T-helper 22 cell (primary cell): ENCODE data around the gene ACADL.

Source experiments
- DNase-seq: peaks from one replicate; pipeline ENCODE4 v3.0.0-alpha.2; 2020; ENCODE audit warnings: low read depth

Gene ACADL

DNA sequence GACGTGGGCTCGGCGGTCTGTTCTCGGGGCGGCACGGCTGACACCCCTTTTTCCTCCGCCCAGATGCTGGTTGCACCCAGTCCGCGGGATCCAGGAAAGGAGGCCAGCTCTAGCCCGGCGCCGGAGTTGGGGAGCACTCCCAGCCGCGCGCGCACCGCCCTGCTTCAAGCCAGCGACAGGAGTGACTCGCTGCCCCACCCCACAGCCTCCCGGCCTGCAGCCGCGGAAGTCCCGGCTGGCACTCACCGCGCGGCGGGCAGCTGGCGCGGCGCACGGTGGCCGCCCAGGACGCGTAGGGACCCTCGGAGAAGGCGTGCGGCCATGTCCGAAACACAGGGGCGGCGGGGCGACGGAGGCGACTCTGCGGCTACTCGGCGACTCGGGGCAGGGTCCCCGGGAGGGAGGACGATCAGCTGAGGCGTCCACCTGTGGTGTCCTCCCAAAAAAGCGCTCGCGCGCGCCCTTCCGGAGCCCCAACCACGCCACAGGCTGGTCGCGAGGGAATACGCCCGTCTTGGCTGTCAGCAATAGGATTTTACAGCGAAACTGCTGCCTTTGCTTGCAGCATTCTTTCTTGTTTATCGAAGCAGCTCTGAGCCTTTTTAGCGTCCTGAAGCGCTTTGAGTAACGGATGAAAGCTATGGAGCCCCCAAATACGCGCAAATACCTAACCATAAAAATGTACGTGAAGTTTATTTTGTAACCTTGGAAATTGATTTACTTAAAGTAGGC lies at the start of gene ACADL:
ACADL (minus strand) TSS at position 507 of the 732 bp plus-strand sequence; CDS start at position 323, 184 bp downstream.
- no peak for DNase-seq

DNA sequence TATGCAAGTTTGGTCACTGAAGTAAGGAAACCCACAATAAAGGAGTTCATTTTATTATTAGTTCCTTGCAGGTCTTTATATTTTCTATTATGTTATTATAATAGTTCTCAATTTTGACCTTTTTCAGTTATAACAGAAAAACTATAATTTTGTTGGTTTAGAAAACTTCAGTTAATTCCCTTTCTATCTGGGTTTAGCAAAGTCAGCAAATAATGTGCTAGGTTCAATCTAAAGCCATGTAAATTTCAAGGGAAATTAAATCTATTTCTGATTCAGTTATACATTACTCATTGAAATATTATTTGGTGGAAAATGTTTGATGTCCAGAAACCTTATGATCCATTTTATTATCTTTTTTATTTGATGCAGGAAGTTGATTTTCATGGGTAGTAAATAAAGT lies 46.1 kb upstream of the ACADL start:
- DNase-seq = no peak

DNA sequence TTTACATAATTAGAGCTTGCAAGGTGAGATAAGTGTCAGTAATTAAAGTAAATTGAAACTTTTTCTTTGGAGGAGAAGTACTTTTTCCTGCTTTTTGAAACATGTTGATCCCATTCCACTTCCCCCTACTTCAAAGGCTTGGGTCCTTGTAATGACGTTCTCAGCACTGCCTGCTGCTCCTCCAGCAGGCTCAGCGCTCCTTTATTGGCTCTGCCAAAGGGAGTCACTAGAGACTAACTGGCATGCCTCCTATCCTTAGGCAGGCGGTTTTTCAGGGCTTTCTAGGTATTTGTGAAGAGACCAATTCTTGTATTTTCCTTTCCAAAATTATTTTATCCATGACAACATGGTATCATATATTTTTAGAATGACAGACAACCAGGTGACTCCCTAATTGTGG lies 43.9 kb upstream of the ACADL start:
- DNase-seq = no peak

DNA sequence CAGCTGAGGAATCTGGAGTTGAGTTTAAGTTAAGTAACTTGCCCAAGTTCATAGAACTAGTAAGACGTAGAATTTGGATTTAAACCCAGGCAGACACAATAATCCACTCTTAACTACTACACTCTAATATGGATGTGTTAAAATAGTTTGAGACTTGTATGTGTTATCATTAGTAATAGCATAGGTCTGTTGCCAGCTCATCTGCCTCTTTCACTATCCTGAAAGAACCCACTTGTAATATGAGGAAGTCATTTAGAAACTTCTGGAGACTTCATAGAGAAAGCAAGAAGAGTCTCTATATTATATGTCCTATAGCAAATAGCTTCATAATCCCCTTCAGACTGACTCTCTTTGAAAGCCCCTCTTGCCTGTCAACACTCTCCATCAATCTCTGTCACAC lies 43.0 kb upstream of the ACADL start:
- no peak for DNase-seq

DNA sequence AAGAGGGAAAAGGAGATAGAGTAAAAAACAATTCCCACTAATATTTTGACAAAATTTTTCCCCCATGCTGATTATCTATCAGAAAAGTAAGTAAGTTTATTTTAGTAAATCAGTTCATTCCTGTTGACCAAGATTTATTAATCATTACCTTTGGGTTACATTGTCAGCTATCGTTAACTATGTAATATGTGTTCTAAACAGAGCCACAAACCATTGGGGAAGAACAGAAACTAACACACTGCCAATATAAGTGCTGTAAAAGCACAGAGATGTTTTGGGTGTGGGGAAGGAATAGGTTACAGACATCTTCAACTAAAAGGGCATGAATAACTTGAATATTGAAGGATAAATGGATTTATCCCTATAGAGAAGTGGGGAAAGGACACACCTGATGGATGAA lies 42.5 kb upstream of the ACADL start:
- DNase-seq = no peak

DNA sequence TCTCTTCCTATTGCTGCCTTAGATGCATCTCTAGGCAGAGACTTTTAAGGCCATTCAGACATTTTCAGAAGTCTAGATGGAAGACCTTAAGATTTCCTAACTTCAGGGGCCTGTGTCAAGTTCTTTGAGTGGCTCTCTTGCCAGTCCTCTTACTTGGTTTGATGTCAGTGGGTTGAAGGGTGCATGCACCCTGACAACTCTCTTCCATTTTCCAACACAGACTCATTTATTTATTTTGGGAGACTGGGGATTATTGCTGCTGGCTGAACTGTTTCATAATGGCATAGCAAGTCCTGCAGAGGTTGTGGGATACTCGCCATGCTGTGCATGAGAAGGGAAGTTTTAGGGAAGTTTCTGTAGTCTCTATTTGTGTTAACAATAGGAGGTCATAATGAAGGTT lies 39.0 kb upstream of the ACADL start:
- DNase-seq = no peak

DNA sequence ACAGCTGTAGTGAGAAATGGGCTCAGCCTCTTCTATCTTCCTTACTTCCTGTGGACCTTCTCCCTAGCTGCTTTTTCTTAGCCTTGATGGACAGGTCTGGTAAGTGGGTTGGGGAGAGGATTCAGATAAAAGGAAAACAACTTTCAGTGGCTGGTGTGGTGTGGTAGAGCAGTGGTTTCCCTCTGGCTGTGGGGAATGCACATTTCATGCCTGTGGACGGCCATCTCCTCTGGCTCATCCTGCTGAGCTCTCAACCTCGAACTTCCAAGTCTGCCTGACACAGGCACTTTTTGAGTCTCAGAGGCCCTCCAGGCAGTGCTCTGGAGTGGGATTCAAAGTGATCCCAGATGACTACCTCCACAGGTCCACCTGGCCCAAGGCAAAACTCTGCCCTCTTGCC lies 38.6 kb upstream of the ACADL start:
- DNase-seq = no peak

DNA sequence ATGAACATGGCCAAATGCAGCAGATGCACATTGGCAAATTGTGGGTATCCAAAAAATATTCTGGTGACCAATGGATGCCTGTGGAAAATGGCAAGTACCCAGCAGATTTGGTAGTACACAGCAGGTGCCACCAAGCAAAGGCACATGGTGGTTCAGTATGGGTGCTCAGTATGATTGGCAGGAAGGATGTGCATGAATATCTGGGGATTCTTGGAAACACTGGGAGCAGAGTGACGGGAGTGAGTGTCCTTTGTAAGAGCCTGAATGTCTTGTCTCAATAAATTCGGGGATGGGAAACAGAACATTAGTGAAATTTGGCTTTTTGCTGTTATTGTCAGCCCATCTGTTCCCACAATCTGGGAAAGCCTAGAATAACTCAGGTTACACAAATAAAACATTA lies 36.8 kb upstream of the ACADL start:
- no peak for DNase-seq

DNA sequence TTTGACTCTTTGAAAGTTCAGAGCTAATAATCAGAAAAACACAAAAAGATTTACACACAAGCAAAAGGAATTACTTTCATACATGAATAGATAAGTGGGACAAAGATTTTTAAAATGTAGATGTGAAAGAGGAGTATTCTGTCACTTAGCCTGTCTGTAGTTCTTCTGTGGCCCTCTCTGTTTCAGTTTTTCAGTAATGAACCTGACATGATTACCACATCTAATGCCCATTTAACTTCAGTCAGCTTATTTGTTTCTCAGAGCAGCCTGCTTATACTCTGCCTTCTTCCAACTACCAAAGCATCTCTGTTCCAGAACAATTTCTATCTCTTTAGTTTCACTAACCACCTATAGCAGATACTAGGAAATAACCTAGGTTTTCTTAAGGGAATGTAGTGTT lies 34.4 kb upstream of the ACADL start:
- DNase-seq = no peak

DNA sequence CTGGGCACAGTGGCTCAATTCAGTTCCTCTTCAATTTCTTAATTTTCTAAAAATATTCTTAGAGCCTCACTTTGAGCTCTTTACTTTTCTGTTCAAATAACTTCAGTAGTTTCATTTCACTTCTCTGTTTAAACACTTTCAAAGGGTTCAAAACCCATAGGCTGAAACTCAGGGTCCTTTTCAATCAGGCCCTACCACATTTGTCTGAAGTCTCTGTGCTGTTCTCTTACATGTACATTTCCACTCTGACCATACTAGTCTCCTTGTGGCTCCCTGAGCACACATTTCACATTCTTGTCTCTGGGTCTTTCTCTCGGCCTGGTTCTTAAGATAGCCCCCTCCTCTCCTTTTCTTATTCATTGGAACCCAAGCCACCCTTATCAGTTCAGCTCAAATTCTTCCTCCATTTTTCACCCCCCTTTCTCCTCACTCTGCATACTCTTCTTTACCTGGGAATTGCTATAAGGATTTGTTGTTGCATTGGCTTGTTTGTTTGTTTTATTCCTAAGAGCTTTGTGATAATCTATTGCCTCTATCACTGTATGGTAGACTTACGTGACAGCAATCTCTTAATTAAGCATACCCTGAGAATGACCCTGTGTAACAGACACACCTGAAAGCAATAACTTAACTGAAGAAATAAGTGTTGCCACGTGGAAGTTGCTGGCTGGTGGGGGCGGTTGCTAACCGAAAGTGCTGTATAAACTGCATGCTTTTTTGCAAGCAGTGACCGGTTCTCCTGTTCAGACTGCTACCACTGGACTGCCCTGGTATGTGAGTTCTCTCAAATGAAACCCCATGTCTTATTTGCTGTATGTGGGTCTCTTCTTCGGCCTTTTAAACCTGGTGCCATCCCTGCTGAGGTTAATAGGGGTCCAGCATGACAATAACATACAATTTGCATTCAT lies 27.7 kb upstream of the ACADL start:
- no peak for DNase-seq

DNA sequence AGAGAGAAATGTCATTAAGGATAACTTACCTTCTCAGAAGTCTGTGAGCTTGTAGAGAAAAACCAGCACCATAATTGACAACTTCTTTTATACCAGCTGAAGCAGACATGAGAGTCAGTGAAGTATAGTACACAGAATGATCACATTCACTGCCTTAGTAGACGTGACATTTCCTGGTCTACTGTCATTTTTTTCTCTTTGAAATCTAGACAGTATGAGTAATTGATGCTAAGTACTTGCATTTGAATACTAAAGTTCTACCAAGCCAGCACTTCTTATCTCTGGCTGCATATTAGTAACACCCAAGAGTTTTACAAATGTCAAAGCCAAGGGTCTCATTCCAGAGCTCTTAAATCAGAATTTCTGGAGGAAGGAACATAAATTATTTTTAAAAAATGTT lies 25.4 kb upstream of the ACADL start:
- DNase-seq = no peak

DNA sequence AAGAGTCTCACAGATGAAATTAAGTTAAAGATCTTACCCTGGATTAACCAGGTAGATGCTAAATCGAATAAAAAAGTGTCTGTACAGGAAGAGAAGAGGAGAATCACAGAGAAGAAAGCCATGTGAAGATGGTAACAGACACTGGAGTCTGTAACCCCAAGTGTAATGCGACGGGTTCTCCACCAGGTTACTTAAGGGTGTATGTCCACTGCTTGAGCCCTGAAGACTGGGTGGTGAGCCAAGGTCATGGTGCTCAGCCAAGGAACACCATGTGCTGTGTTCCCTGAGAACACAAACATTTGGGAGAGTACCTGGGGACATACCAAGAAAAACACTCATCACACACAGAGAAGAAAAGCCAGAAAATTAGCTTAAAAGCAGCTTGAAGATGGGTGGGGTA lies 8.2 kb upstream of the ACADL start:
- DNase-seq = no peak

DNA sequence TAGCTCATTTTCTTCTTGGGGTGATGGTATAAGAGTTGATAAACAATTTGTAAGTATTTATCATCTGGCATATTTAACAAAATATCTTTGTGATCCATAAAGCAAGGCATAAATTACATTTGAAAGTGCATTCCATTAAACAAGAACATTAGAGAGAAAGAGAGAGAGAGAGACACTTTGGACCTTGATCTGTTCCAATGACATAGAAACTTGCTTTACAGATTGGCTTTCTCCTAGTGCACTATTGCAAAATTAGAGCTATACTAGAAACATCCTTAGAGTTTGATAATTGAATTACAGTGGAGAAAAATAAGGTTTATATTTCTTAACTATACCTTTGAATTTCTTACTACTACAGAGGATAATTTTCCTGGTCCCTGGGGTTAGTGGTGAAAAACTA lies 5.7 kb upstream of the ACADL start:
- DNase-seq = no peak

DNA sequence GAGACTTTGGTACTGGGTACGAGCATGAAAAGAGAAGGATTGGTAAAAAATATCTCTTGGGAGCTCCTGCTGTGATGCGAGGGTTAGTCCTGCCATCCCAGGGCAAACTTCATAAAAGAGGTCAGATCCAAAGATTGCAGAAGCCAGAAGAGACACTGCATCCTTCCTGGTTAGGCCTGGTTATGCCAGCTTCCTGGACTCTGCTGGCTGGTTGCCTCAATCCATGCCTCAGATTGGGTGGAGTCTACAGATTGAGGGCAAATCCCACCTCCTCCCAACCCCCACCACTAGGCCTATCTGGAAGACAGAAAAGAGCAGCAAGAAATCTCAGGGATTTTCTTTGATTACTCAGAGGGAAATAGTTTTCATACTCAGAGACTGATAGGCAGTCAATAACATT lies 5.3 kb upstream of the ACADL start:
- DNase-seq = no peak

DNA sequence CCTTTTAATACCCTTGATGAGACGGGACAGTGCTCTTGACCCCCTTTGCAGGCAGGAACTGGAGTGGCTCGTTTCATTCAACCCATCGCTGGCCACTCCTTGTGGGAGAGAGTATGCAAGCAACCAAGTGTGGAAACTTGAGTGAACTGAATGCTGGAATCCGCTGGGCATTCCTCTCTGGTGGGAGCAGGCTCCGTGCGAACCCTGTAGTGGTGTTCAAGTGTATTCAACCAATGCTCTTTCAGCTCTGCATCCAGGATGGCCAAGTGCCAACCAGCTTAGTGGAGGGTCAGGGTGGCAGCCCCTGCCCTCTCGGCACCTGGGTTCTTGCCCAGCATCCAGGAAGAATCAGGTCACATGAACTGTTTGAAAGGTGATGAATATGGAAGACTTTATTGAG lies 3.3 kb upstream of the ACADL start:
- no peak for DNase-seq

DNA sequence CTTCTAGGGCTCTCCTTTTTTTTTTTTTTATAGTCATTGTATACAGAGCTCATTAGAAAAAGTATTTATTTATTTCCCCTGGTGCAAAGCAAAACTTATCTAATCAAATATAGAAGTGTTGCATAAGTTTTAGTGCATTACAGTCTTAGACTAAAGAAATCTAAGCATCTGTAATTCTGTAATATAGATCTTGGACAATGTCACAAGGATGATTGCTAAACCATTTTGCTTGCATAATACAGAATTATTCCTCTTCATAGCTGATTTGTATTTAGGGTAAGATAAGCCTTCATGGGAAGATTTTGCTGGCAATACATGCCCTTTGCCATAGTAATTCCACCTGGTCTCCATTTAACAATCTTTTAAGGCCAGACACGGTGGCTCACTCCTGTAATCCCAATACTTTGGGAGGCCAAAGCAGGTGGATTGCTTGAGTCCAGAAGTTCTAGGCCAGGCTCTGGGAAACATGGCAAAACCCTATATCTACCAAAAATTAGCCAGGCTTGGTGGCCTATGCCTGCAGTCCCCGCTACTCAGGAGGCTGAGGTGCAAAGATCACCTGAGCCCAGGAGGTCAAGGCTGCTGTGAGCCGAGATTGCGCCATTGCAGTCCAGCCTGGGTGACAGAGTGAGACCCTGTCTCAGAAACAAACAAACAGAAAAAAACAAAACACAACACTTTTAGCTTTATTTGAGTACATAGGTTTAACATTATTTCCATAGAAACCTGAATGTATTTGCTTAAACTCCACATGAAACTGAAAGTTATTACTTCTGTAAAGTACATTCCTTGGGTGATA lies 2.2 kb upstream of the ACADL start:
- no peak for DNase-seq

DNA sequence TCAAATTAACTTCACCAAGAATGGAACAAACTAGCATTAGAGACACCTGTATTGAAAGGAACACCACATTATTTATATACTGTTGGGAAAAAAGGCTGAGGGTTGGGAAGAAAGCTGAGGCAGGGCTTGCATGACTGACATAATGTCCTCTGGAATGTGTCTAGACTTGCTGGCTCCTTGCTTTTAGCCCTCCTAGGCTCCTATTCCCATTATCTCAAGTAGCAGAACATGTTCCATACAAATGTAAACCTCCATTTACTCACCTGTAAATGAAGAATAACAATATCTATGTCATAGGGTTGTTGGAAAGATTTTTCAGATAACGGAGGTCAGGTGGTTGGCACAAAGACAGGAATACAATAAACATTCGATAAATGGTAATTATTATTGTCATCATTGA lies 976 bp upstream of the ACADL start:
- no peak for DNase-seq

DNA sequence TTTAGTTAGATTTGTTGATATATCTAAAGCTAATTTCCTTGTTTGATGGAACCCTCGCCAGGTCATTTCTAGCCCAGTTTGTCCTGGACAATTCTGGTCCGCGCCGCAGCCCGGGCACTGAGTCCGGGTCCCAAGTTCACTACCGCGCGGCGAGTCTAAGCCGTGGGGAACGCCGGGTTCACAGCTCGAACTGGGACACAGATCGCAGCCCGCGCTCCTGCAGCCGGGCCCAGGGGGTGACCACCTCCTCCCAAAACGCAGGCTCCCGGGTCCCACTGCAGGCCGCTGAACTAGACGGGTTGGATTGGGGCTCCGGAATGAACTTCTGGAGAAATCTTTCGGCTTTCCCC lies 681 bp downstream of the ACADL start:
- no peak for DNase-seq

DNA sequence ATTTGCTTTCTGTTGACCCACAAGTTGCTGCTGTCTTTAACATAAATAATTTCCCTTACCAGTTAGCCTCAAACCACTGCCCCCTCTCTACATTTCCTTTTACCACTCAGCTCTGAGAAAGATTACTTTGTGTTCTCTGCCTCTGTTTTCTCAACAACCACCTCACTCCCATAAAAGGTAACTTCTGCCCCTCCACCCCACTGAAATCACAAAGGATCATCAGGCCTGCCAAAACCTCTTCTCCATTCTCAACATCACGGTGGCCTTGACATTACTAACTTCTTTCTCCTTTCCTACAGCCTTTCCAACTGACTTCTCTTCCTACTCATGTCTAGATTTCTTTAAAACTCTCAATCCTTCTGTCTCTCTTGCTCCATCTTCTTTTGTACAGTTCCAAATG lies 10.1 kb downstream of the ACADL start:
- no peak for DNase-seq

DNA sequence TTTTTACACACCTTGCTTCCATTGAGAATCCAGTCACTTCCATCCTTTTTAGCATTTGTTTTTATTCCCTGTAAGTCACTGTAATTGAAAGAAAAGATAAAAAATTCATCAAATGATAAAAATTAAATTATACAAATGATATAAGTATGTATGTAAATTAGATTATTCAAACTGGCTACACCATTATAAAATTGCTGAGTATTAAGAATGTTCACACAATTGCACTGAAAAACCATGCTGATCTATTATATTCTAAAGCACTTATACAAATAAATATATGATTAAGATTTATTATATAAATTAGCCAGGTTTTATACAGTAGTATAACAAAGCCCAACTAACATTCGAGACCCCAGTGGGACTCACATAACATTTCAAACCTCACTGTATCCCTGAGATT lies 15.1 kb downstream of the ACADL start:
- DNase-seq = no peak

DNA sequence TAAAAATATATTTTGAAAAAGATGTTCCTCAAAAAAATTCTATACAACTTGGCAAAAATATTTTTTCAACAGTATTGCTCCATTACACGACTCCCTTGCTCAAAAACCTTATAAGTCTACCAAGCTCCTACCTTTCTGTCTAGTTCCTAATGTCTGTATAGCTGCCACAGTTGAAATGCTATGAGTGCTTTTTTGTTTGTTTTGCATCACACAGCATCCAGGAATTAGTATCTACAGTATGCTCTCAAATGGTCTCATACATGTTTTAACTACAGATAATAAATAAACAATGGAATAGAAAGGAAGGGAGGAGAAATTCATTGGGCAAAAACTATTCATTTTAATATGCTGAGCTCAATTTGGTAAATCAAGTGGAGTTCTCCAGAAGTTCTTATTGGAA lies 17.3 kb downstream of the ACADL start:
- no peak for DNase-seq

DNA sequence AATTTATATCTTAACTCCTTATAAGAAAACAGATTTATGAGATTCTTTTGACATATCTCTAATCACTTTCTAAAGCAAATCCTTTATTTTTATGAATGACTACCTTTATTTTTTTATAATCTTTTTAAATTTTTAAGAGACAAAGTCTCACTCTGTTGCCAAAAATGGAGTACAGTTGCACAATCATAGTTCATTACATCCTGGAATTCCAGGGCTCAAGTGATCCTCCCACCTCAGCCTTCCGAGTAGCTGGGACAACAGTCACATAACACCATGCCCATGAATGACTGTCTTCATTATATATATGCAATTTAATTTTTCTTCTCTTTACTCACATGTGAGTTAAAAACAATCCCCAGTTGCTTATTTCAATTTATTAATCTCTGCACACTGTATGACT lies 21.7 kb downstream of the ACADL start:
- DNase-seq = no peak

DNA sequence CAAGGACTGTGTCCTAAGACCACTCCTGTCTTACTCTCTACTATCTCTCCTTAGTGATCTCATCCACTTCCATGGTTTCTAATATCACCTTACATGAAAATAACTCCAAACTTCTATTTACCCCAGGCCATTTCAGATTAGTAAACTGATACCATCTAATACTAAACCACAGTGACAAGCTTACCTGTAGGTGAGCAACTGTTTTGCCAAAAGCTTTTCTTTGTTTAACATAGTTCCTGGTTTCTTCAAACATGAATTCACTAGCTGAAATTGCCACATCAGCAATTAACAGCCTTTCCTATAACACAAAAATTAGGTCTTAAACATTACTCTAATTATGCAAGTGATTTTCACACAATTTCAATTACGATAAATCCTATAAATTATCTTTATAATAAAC lies 22.1 kb downstream of the ACADL start:
- no peak for DNase-seq
